ENCODE measurements around the gene SKI. TPM values are rescaled to one million over a fixed set of nuclear protein-coding genes. Genes with fewer than 3 reads are reported as not detected.
A peak's percentile ranks its signal among the peaks of the same experiment; 100 is the strongest.

Gene SKI
- total RNA-seq, 1 donor: 48.9 TPM

DNA sequence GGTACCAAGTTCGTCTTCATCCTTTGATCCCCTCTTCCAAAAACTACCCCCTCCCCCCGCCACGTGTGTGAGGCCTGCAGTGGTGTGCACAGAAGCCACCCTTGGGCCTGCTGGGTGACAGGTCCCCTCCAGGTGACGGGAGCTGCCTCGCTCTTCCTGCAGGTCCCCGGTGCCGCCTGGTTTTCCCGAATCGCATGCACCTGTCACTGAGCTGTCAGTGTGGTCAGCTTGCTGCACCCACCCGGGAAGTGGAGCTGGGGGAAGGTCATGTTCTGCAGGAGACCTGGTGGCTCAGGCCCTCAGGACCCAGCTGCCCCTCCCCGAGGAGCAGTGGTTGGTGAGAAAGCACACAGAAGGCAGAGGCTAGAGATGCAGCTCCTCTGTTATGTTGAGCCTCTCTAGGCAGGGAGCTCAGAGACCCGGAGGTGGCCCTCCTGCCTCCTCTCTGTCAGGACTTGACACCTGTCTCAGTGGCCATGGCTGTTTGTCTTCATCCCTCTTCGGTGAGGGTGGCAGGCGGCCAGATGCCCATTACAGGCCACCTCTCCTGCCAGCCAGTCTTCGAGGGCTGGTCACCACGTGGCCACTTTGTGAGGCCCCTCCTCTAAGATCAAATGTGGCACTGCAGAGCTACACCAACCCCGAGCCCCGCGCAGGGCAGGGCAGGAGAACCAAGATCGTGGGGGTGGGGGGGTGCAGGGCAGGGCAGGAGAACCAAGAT lies 60.9 kb downstream of the SKI start:
- Histone ChIP-seq H4K20me1 (ENCODE audit: insufficient read depth, low read length) (peaks cover 71% of the 10 kb centered on the region), H3K4me2 (ENCODE audit: insufficient read depth, low read length) (no peak overlapping the region), H3K27ac (ENCODE audit: low read depth, low read length) (no peak overlapping the region)

DNA sequence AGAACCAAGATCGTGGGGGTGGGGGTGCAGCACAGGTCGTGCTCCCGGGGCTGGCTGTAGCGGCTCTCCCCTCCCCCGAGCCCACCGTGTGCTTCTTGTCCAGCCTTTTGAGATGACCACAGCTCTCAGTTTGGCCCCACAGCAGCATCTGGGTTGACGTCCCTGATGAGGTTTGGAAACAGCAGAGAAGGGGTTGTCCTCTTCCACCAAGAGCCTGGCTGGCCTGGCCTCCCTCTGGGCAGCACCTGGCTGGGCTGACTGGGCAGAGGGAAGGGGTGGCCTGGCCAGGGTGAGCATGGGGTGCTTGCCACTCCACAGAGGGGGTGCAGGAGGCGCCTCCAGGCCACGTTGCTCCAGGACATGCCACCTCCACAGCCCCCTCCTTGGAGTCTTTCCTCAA lies 61.5 kb downstream of the SKI start:
- peaks cover 71% of the 10 kb centered on the region for H4K20me1 ChIP-seq (ENCODE audit: insufficient read depth, low read length)

More for the DNA sequence above, 60.9 kb downstream of the SKI start:
- peaks cover 32% of the 10 kb centered on the region for H3K4me1 ChIP-seq (ENCODE audit: insufficient read depth, low read length)
- no peaks in the 10 kb centered on the region for H3K9me3 ChIP-seq (ENCODE audit: low read depth, low read length)
- H3K27me3 ChIP-seq (ENCODE audit: insufficient read depth, low read length): no peaks in the 10 kb centered on the region
- H3K4me3 ChIP-seq (ENCODE audit: insufficient read depth, low read length): no peak overlapping the region
- H2AFZ ChIP-seq (ENCODE audit: low read length): no peak overlapping the region
- H3K79me2 ChIP-seq (ENCODE audit: insufficient read depth, low read length): peaks cover 94% of the 10 kb centered on the region
- H3K36me3 ChIP-seq (ENCODE audit: insufficient read depth, low read length): no peaks in the 10 kb centered on the region
- no peak for TF ChIP-seq CTCF (IDR thresholded peaks at IDR 0.05; ENCODE audit: extremely low read depth, low read depth, low read length)
- DNase-seq (ENCODE audit: insufficient read length, low spot score, missing footprints): no peak

DNA sequence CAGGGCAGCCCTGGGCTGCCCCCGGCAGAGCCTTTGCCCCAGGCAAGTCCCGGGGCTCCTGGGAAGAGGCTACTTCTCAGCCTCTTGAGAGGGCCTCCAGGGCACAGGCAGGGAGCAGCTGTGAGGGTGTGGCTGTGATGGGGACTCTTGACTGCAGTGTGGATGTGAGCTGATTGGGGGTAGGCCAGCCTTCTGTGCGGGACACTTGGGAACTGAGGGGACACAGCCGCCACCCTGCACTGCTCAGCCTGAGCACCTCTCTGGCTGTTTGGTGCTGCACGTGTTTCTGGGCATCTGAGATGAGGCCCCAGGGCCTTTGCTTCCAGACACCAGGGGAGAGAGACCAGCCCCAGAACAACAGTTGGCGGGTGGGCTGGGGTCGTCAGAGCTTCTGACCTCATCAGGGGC lies 62.1 kb downstream of the SKI start:
- no peak for TF ChIP-seq CTCF (IDR thresholded peaks at IDR 0.05; ENCODE audit: extremely low read depth, low read depth, low read length)
- Histone ChIP-seq H3K79me2 (ENCODE audit: insufficient read depth, low read length) (peaks cover 94% of the 10 kb centered on the region), H3K36me3 (ENCODE audit: insufficient read depth, low read length) (peaks cover 6% of the 10 kb centered on the region), H3K9me3 (ENCODE audit: low read depth, low read length) (no peaks in the 10 kb centered on the region), H2AFZ (ENCODE audit: low read length) (no peak overlapping the region), H3K27me3 (ENCODE audit: insufficient read depth, low read length) (no peaks in the 10 kb centered on the region), H3K4me3 (ENCODE audit: insufficient read depth, low read length) (peak overlapping the region; percentile 68), H3K27ac (ENCODE audit: low read depth, low read length) (peak overlapping the region; percentile 92), H4K20me1 (ENCODE audit: insufficient read depth, low read length) (peaks cover 70% of the 10 kb centered on the region), H3K4me2 (ENCODE audit: insufficient read depth, low read length) (peak overlapping the region; percentile 93), H3K4me1 (ENCODE audit: insufficient read depth, low read length) (peaks cover 39% of the 10 kb centered on the region)
- DNase-seq (ENCODE audit: insufficient read length, low spot score, missing footprints): no peak

More for the DNA sequence above, 61.5 kb downstream of the SKI start:
- Histone ChIP-seq H3K4me3 (ENCODE audit: insufficient read depth, low read length) (no peak overlapping the region), H3K4me2 (ENCODE audit: insufficient read depth, low read length) (no peak overlapping the region), H3K27ac (ENCODE audit: low read depth, low read length) (peak overlapping the region; percentile 92), H3K79me2 (ENCODE audit: insufficient read depth, low read length) (peaks cover 94% of the 10 kb centered on the region), H3K9me3 (ENCODE audit: low read depth, low read length) (no peaks in the 10 kb centered on the region), H3K4me1 (ENCODE audit: insufficient read depth, low read length) (peaks cover 39% of the 10 kb centered on the region), H3K36me3 (ENCODE audit: insufficient read depth, low read length) (peaks cover 2% of the 10 kb centered on the region), H3K27me3 (ENCODE audit: insufficient read depth, low read length) (no peaks in the 10 kb centered on the region), H2AFZ (ENCODE audit: low read length) (no peak overlapping the region)
- no peak for TF ChIP-seq CTCF (IDR thresholded peaks at IDR 0.05; ENCODE audit: extremely low read depth, low read depth, low read length)
- no peak for DNase-seq (ENCODE audit: insufficient read length, low spot score, missing footprints)

- DNase-seq (ENCODE audit: insufficient read length, low spot score, missing footprints): peak; percentile 99
- peak overlapping the region; percentile 93 for H3K4me2 ChIP-seq (ENCODE audit: insufficient read depth, low read length)
- no peaks in the 10 kb centered on the region for H3K9me3 ChIP-seq (ENCODE audit: low read depth, low read length)
- peaks cover 95% of the 10 kb centered on the region for H3K79me2 ChIP-seq (ENCODE audit: insufficient read depth, low read length)
- no peak overlapping the region for H2AFZ ChIP-seq (ENCODE audit: low read length)
- peak overlapping the region; percentile 92 for H3K27ac ChIP-seq (ENCODE audit: low read depth, low read length)
- TF ChIP-seq CTCF (IDR thresholded peaks at IDR 0.05; ENCODE audit: extremely low read depth, low read depth, low read length): no peak
- H3K4me1 ChIP-seq (ENCODE audit: insufficient read depth, low read length): peaks cover 39% of the 10 kb centered on the region
- H4K20me1 ChIP-seq (ENCODE audit: insufficient read depth, low read length): peaks cover 77% of the 10 kb centered on the region
- H3K27me3 ChIP-seq (ENCODE audit: insufficient read depth, low read length): no peaks in the 10 kb centered on the region
- H3K36me3 ChIP-seq (ENCODE audit: insufficient read depth, low read length): peaks cover 11% of the 10 kb centered on the region
- peak overlapping the region; percentile 68 for H3K4me3 ChIP-seq (ENCODE audit: insufficient read depth, low read length)
Observed at GRCh38 chr1:2290595-2291510, 62.7 kb downstream of the SKI start.
